CD4-positive, alpha-beta T cell treated with Interleukin-21 for 1 hour (primary cell): Measurements from ENCODE around the gene CTNNA3.

Experiments used
- DNase-seq: peaks from one replicate; pipeline ENCODE4 v3.0.0-alpha.2; 2020

The CTNNA3 gene

DNA sequence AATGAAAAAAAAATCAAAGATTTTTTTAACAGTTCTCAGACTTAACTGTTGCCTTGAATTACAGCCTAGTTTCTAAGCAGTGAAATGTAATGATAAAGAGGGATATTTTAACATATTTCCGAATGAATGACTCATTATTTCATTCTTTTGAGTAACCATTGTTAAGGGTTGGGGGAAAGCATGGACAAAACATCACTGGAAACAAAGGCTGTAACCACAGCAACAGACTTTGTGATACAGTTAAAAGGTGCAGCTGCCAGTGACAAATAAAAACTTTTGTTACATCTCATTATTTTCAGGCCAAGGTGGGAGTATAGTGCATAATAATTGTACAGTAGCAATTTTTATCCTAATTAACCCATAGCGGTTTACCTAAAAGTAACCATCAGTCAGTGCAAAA lies 597.5 kb downstream of the CTNNA3 start:
- DNase-seq, result no peak

DNA sequence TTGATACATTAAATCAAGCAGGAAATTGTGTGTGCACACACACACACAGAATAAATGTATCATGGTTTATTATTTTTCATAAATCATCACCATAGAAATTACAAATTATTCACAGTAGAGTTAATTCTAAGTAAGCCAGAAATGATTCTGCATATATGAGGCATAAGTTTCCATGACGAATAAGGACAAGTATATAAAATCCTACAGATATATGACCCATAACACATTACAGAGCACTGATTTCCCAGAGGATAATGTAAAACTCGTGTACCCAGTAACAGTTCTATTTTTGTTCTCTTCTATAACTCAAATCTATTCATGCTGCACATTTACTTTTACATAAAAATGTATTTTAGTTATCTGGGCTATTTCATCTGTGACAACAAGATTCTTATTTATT lies 600.5 kb downstream of the CTNNA3 start:
- no peak for DNase-seq

DNA sequence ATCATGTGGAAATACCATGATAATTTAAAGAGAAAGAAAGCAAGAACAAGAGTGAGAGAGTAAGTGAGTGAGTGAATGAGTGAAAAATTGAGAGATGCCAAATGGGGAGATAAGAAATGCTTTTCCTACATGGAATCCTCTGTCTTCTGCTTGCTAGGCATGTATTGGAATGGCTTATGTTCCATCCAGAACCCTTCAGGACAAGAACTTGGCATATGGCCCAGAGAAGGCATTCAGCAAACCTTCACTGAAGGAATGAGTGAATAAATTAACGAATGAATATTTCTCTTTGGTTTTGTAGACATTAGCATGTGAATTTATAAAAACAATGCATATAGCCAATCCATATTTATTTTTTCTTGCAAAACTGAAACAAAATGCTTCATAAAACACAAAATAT lies 608.0 kb downstream of the CTNNA3 start:
- no peak for DNase-seq

DNA sequence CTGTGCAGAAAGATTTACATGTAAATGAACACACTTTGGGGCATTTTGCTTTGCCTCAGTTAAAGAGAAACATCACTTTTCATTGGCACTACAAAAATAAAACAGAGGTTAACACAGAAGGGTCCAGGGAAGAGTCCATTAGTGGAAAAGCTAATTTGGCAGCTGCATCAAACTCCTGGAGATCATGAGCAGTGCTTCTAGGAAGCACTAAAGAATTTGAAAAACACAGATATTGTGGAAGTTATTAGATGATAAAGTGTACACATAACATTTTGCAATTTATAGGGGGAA lies 608.9 kb downstream of the CTNNA3 start:
- no peak for DNase-seq

DNA sequence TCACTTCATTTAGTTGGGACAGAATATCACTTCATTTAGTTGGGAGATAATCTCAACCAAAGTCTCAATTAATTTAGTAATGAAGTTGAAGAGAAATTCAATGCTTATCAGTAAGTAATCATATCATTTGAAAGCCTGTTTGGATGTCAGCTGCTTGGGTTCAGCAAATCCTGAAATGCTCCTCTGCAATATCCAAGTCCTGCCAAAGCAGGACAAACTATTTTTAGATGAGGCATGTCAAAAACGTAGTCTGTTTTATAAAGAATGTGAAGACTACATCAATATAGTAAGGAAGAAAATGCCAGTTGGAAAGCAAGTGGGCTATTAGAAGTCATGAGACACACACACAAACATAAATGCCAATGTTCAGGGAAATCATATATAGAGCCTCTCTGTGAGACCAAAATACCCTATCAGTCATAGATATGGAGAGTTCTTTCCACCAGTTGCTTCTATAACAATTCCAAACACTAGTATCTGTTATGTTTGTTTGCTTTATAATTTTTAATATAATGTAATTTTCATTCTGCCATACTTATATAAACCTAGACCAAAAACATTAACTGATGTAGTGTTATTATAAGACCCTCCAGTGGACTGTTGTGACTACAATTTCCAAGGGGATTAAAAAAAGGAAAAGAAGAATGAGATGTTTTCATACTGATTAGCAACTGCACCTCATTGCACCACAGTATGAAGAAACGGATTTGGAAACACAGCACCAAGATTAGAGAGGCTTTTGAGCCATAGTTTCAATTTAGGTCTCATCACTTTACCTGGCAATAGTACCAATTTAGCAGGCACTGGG lies 609.5 kb downstream of the CTNNA3 start:
- DNase-seq, result no peak

DNA sequence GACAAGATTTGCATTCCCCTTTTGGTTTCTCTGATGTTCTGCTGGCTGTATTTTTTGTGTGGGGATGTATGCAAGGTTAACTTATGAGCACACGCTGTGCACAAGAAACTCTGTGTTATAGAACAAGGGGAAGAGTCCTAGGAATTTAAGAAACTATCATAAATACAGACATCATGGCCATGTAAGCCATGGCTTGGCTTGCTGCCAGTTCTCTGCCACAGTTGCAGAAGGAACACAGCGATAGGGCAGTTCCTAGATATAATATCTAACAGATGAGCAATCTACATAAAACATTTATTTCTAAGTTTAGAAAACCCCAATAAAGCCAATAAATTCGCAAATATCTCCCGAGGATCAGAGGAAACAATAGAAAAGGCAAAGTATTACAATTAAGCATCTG lies 616.9 kb downstream of the CTNNA3 start:
- no peak for DNase-seq

DNA sequence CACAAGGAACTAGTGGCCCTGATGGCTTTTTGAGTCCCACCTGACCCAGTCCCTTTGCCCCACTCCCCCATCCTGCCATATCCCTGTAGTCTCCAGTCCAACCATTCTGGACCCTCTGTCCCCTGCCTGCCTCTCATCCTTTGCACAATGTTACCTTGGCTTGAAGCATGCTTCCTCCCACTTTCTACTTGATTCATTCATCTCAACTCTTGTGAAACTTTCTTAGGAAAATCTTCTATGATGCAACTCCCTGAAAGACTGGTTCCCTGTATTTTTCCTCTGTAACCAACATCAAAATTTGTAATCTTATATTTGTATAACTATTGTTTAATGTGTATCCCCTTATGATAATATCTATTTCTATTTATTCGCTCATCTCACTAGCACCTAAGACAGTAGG lies 618.6 kb downstream of the CTNNA3 start:
- DNase-seq, result no peak

DNA sequence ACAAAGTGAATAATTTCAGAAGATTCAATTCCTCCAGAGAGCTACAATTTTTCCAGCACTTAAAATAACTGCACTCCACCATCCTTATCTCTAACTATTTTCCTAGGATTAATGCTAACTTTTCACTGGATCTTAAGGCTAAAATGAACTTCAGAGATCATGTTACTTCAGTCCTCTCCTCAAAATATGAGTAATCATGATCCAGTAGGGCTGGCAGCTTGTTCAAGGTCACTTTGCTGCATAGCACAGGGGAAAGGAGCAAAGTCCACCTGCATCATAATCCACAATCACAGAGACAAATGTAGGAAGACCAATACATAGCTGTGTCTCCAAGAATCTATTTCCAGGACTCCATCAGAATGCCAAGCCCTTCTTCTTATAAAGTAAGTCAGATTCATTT lies 619.9 kb downstream of the CTNNA3 start:
- no peak for DNase-seq

DNA sequence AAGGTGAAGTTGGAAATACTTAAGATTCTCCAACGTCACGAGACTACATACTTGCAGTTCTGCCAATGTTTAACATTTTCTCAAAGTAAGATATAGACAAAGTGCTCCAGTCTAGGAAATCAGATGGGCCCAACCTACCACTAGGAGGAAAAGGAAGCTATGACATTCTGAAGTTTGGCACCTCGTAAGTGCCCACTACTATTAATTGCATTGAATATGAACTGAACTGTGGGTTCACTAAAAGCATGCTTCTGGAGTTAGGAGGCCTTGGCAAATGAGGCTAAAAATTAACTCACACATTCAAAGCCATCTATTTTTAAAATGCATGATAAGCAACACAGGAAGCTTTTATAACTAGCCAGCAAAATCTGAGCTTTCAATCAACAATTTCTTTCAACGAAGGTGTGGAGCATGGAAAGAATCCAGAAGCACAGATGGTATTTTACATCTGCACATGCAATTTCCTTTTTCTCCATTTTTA lies 620.5 kb downstream of the CTNNA3 start:
- DNase-seq, result no peak

DNA sequence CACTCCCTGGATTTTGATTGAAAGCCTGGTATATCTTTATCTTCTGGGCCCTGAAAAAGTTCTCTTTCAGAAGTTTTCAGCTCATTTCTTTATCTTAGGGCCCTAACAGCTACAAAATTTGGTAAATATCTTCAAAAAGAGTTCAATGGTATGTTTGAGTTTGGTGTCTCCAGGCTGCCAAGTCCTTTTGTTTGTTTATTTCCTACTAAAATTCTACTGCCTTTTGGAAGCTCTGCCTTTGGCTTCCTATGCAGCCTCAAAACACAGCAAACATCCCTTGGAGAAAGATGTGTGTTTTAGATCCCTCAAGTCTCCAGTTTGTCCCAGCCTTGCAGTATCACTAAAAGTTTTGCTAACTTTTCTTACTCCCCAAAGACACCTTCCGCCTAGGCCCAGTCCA lies 623.3 kb downstream of the CTNNA3 start:
- DNase-seq, result no peak

DNA sequence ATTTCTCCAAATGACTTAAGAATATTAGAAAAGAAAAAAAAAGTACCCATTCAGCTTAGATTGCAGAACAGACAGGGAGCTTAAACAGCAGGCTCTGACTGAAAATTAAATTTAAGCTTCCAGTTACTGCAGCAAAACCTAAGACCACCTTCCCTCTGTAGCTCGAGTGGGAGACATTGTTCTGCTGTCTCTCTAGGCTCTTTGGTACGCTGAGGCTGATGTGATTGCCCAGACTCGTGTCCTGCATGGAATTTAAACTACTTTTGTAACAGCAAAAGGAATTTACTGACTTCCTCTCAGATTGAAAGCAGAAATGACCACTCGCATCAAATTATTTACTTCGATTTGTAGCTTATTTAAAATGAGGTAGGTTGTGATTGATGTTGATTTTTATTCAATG lies 645.6 kb downstream of the CTNNA3 start:
- no peak for DNase-seq

DNA sequence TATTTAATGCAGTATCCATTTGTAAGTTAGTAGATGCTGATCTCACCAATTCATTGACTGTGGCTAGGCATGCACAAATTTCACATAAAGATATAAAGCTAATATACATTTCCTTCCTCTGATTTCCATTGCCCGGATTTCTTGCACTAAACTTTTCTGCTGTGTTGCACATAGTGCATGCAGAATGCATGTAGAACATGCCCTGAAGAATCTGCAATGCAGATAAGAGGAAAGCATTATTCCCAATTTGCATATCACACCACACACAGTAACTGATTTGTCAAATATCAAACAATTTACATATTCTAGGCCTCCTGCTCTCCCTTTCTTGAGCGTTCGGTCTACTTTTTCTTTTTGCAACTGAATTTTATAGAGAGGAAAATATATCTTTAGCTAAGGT lies 646.0 kb downstream of the CTNNA3 start:
- DNase-seq, result no peak

DNA sequence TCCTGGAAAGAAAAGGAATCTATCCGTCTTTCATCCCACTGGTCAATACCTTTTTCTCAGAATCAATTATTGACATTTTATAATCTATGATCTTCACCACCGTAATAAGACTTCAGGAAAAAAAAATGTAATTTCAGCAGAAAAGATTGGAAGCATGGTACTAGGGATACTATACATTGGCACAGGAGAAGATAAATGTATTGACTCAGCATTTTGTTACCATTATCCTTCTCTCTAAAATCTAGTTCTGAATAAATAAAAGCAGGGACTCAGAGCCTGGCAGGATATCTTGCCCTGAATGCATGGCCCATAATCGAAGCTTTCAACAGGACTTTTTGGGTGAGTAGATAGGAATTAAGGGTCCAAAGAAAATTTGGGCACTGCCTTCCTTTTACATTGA lies 649.5 kb downstream of the CTNNA3 start:
- DNase-seq, result no peak

DNA sequence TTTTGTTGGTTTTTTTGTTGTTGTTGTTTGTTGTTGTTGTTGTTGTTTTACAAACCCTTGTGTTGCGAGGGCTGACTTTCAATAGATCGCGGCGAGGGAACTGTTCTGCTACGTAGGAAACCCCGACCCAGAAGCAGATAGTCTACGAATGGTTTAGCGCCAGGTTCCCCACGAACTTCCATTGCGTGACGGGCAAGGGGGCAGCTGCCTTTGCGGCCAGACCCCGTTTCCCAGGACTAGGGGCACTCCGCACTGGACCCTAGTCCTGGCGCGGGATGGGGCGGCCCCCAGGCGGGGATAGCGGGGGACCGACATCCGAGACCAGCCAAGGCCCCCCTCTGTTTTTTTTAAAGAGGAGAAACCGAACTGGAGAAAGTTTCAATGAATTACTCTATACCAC lies 650.6 kb downstream of the CTNNA3 start:
- no peak for DNase-seq

DNA sequence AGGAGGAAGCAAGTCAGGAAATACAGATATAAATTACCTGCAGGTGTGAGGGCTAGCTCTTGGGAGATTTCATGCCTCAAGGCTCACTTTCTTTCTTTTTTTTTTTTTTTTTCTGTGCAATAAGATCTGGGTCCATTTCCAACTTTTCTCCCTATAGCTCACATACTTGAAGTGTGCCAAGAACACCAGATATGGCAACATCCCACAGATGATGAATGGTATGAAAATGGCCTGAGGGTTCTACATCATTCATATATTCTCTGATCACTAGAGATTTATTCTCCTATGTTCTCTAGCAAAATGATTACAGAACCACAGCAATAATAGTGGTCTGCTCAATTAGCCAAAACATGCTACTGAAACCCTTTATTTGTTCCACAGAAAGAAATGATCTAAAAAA lies 653.0 kb downstream of the CTNNA3 start:
- DNase-seq, result no peak

DNA sequence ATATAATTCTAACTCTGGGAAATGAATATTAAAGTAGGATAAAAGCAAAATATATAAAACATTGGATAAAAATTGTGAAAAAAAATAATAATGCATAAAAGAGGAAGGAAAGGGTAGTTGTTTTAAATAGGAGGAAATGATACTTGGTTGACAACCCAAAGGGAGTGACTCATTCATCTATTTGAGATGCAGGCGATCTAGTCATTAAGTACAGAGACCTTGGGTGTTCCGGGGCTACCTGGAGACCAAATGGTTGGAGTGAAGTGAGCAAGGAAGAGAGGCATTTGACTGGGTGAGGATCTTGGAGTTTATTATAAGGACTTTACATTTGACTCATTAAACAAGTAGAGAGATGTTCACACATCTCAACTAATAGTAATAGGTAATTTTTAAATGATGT lies 659.2 kb downstream of the CTNNA3 start:
- no peak for DNase-seq

DNA sequence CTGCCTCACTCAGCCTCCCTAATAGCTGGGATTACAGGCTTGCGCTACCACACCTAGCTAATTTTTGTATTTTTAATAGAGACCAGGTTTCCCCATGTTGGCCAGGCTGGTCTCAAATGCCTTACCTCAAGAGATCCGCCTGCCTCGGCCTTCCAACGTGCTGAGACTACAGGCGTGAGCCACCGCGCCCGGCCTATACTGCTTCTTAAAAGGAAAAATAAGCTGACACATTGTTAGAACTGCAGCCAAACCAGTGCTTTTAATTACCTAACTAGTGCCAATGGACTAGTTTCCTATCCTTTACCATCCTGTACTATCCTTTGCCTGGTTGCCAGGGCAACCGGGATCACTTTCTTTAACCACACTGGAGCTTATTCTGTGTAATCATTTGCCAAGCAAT lies 662.1 kb downstream of the CTNNA3 start:
- no peak for DNase-seq

DNA sequence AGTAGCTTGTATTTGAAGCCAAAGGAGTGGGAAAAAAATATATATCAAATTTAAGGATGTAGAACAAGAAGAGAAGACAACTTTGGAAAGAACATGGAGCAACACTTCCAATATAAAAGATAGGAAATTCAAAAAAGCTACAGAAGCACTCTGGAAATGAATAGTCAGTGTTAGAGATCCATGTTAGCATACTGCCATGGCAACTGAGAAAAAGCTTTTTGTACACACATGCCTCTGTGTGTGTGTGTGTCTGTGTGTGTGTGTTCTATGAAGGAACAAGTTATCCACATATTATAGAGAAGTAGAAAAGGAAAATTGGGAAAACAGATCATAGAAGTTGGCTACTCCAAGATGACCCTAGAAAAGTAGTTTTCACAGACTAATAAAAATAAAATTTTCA lies 673.9 kb downstream of the CTNNA3 start:
- DNase-seq, result no peak

DNA sequence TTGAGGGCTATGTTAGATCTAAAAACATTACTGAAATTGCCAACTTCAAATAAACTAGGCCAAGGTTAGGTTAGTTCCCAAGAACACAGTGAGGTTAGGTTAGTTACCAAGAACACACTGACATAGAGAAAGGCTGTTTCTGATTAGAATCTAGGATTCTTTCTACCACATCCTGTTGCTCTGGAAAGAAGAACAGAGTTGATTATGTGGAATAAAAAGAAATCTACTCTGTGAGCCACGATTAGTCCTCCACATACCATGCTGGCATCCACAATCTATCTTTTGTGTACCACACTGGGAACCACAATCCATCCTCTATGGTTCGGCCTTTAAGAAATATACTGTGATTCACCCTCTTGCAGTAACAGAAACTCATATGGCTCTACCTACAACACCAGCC lies 678.8 kb downstream of the CTNNA3 start:
- DNase-seq, result no peak

DNA sequence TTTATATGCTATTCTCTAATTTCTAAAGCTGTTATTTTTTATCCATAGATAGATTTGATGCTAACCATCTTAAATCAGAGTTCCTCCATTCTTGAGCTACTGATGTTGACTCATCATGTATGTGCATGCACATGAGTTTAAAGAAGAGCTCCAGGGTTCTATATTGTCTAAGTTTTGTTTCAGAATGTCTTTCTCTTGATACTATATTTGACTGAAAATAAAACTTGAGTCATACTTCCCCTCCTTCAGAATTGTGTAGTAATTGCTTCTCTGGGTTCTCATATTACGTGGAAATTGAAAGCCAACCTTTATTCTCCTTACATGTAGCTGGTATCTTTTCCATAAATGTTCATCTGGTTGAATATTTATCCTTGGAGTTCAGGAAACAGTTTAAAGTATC lies 680.8 kb downstream of the CTNNA3 start:
- DNase-seq, result no peak

DNA sequence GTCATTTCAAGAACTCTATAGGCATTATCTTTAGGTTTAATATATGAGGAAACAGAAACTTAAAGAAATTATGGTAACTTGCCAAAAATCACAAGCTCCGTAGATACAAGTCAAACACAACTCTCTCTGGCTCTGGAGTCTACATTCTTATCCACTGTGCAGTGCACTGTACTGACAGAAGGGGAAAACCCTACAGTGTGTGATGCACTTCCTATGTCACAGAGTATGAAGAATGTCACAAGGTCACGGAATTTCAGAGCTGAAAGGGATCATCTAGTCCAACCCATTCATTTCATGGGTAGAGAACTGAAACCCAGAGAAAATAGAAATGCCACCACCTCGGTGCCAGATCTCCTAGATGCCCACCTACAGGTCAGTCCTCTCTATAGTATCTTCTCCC lies 684.0 kb downstream of the CTNNA3 start:
- DNase-seq, result no peak

DNA sequence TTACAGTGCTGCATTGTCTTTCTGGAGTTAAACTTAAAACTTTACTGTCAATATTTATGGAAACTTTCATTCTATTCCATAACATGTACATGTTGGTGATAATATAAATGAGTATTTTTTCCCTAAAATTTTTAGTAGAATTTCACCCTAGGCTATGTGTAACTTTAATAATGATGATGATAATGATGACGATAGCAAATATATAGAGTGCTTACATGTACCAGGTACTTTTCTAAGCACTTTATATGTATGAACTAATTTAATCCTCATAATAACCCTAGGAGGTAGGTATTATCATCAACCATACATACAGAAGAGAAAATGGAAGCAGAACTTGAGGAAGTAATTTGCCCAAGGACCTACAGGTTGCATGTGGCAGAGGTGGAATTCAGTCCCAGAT lies 684.5 kb downstream of the CTNNA3 start:
- no peak for DNase-seq

DNA sequence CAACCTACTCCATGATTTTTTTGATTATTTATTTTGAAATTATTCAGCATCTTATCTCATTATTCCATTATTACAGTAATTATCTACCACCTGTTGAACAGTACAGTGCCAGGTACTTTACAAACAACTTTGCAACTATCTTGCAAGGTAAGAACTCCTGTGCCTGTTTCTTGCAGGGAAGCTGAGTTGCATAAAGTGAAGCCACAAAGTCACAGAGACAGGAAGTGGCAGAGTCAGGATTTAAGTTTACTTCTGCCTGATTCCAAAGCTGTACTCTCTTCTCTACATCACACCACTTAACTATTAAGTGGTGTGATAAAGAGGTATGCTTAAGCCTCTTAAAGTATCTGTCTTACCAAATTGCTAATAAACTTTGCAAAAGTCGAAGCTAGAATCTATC lies 690.0 kb downstream of the CTNNA3 start:
- no peak for DNase-seq

DNA sequence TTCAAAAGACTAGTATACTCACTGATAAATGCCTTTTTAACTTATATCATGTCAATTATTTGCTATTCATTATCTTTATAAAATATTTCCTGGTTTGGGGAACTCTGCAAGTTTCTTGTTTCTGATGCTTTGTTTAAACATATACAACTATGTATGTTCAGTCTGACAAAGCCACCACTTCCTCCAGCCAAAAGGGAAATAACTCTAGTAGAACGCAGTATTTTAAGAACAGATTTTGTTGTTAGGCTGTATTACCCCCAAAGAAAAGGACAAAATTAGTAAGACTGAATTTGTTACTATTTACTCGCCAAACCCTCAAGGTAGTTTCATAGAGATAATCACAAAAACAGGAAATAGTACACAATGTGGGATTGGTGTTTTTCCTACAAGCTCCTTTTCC lies 691.3 kb downstream of the CTNNA3 start:
- DNase-seq, result no peak

DNA sequence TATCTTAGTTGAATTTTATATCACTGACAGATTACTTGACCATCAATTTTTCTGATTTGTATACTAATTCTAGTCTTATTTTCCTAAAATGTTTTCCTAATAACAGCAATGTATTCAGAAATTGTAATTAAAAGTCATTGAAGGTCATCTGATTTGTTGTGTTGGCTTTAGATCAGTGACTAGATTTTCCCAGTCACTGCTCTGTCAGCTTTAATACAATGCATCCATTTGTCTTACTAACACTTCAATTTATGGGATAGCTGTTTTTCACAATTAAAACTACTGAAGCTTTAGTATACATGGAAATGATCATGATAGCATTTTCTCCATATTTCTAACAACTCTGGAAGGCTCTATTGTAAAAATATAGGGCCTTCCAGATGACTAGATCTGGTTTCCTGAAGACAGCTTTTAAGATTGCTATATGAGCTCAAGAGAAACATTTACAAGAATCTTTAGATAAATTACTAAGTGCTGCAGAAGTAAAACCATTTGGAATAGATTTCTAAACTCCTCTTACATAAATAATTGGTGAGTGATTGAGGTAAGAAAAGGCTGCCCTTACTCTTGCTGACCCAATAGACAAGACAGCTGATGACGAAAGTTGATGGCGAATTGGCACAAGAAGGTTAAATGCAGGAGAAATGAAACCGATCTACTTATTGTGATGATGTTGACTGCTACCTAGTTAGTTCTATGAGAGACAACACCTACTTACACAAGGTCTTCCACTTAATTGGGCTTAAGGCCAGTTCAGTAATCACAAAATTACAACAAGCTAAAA lies 696.0 kb downstream of the CTNNA3 start:
- DNase-seq, result no peak
